Right cardiac atrium (tissue), 5 donors: ENCODE data around the gene CXCL16. TPM values are rescaled to one million over a fixed set of nuclear protein-coding genes. Genes with fewer than 3 reads are reported as not detected.
"Not testable (repeated sequence)": the region's sequence is repeated elsewhere in the genome, so short reads cannot be mapped to it uniquely, and the experiment has no call there.

ENCODE experiments used
- ATAC-seq, 2 donors: fragments of 200-7000 bp; cut with Tn5 transposase; one replicate each; pipeline versions ENCODE4 v1.8.0 to v1.9.1; 2020; ENCODE audit warnings: moderate library complexity in 2 of 2, mild to moderate bottlenecking in 1 of 2
- DNase-seq, 3 donors: peaks; one replicate each; pipeline ENCODE4 v3.0.0-alpha.2; 2020
- H3K27ac ChIP-seq: one replicate; pipeline ENCODE4 v1.5.1; 2013; ENCODE audit warnings: mild to moderate bottlenecking, low read length, control low read depth, moderate library complexity
- H3K27me3 ChIP-seq: one replicate; pipeline ENCODE4 v1.6.1; 2013; ENCODE audit not compliant: control insufficient read depth, insufficient read depth
- H3K4me1 ChIP-seq: one replicate; pipeline ENCODE4 v1.6.1; 2013; ENCODE audit warnings: low read length; ENCODE audit not compliant: control insufficient read depth, insufficient read depth
- H3K4me3 ChIP-seq: one replicate; pipeline ENCODE4 v1.5.1; 2013; ENCODE audit warnings: low read length, control low read depth
- H3K9me3 ChIP-seq: one replicate; pipeline ENCODE4 v1.6.1; 2013; ENCODE audit warnings: low read length; ENCODE audit not compliant: control insufficient read depth
- WGBS: extraction: QIAGEN DNeasy Blood & Tissue Kit; methylation state at CpG from one replicate; pipeline ENCODE4 v1.1.7; 2013; 5-methylcytosine and 5-hydroxymethylcytosine counted together
- intact Hi-C, 4 donors: fragments of 100-400 bp; cut with DNase I; formaldehyde crosslinking; loops; one replicate each; pipeline versions ENCODE4 v1.11.0 to v1.14.0; 2022 to 2023
- polyA plus RNA-seq: library from polyadenylated mRNA; stranded (reverse); fragments of 200-250 nt; gene quantifications from one replicate; pipeline ENCODE4 v1.2.3, GENCODE V29; 2013
- total RNA-seq, 4 donors: library from RNA; stranded (reverse); fragmentation: NEBNext Ultra II Directional; extraction: Animal tissue kit (Norgen Biotek cat#: 25700); gene quantifications; one replicate each; pipeline ENCODE4 v1.2.1, GENCODE V29; 2021
- donor health status: healthy with polysubstance abuse.
- donor health status: DM: no; HTN: yes; CAD: no.
- donor health status: DM: no; HTN: no; CAD: no.
- donor health status: DM: no; HTN: yes; CAD: no; lungs with severe emphysema.
- donor health status: DM: yes; HTN: yes; CAD: no.

CXCL16 gene
- total and polyA plus RNA-seq, 5 donors: 2.5 to 6.3 (median 5.1) TPM

DNA sequence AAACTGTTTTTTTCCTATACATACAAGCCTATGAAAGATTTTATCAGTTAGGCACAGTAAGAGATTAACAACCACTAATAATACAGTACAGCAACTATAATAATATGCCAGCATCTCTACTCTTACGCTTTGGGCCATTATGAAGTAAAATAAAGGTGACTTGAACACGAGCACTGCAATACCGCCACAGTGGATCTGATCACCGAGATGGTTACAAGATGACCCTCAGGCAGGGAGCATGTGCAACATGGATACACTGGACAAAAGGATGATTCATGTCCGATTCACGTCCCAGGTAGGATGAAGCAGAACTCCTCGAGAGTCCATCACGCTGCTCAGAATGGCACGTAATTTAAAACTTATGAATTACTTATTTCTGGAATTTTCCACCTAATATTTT lies 46.3 kb downstream of the CXCL16 start:
- DNase-seq (no peak), ATAC-seq (no peak)
- H3K27ac ChIP-seq: no peak overlapping the region
- no peaks in the 10 kb centered on the region for H3K9me3 ChIP-seq
- H3K27me3 ChIP-seq: no peaks in the 10 kb centered on the region
- H3K4me3 ChIP-seq: no peak overlapping the region
- intact Hi-C loops: no loop called here
- WGBS: 87% methylated on average over 9 of the region's 9 CpGs
- no peaks in the 10 kb centered on the region for H3K4me1 ChIP-seq

DNA sequence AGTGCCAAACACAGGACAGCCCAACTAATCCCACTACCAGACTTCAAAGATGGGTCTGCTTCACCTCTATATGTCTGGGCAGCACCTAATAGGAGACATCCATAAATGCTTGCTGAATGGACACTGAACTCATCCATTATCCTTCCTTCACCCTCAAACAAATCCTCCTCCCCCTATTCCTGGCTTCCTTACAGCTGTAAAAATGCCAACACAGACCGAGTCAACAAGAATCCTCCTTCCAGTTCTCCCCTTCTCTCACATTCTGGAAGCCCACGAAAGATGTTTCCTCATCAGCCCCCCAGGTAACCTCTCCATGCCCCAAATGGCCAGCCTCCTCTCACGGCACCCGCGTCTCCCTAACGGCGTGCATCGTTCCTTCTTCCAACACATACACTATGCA lies 48.0 kb downstream of the CXCL16 start:
- Histone ChIP-seq H3K27ac (no peak overlapping the region), H3K4me1 (no peaks in the 10 kb centered on the region), H3K9me3 (no peaks in the 10 kb centered on the region), H3K4me3 (no peak overlapping the region), H3K27me3 (no peaks in the 10 kb centered on the region)
- WGBS: 82% methylated on average over 8 of the region's 8 CpGs
- DNase-seq: no peak
- ATAC-seq: no peak
- intact Hi-C loops: no loop called here

DNA sequence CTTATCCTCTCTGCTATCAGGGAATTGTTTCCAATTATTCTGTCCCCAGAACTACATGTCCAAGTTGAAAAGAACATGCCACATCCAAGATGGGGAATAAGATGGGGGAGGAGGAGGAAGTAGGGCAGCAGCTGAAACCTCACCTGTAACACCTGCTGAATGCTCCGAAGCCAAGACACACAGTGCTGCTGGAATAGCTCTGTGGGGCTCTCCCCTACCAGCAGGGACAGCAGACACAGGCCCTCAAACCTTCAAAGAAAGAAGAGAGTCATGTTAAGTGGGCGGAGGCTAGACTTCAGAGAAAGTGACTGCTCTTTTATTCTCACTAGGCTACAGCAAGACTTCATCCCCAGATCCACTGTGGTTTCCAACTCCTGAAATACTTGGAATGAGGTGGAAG lies 49.0 kb downstream of the CXCL16 start:
- ATAC-seq (no peak), DNase-seq (no peak)
- 93% methylated on average over 2 of the region's 2 CpGs for WGBS
- intact Hi-C loops: no loop called here
- Histone ChIP-seq H3K4me3 (no peak overlapping the region), H3K4me1 (no peaks in the 10 kb centered on the region), H3K9me3 (no peaks in the 10 kb centered on the region), H3K27ac (no peak overlapping the region), H3K27me3 (no peaks in the 10 kb centered on the region)

DNA sequence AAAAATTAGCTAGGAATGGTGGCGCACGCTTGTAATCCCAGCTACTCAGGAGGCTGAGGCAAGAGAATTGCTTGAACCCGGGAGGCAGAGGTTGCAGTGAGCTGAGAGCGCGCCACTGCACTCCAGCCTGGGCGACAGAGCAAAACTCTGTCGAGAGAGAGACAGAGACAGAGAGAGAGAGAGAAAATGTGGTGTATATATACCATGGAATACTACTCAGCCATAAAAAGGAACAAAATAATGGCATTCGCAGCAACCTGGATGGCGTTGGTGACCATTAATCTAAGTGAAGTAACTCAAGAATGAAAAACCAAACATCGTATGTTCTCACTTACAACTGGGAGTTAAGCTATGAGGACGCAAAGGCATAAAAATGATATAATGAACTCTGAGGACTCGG lies 49.9 kb downstream of the CXCL16 start:
- H3K27ac ChIP-seq, H3K9me3 ChIP-seq, intact Hi-C loops, H3K27me3 ChIP-seq, DNase-seq, H3K4me3 ChIP-seq, ATAC-seq, H3K4me1 ChIP-seq: not testable (repeated sequence)
- WGBS: 90% methylated on average over 12 of the region's 12 CpGs

DNA sequence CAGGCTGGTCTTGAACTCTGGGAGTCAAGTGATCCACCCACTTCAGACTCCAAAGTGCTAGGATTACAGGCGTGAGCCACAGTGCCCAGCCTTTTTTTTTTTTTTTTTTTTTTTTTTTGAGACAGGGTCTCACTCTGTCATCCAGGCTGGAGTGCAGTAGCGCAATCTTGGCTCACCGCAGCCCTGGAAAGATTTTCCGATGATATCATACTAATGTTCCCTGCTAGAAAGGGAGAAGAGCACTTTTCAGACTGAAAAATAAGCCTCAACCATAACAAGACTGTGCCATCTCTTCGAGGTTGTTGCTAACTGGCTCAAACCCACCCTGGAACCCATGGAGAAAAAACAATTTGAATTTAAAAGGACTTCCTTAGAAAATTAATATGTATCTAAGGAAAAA lies 56.0 kb downstream of the CXCL16 start:
- peak; percentile 44 to 78 (median 70) for DNase-seq
- ATAC-seq: peak; percentile 81 to 86
- intact Hi-C loops, H3K9me3 ChIP-seq, H3K27me3 ChIP-seq, H3K4me3 ChIP-seq, H3K4me1 ChIP-seq: not testable (repeated sequence)
- WGBS: 58% methylated on average over 5 of the region's 5 CpGs
- peak overlapping the region; percentile 39 for H3K27ac ChIP-seq

Other genes starting within 250 kb of the CXCL16 start
- gene SPNS2, start 241.0 kb downstream of the CXCL16 start, total RNA-seq: 10 to 100 TPM in 2 of 4 donors, 1 to 10 TPM in 2; 9.6 to 12.7 (median 10.3) TPM
- gene SPNS2, start 241.0 kb downstream of the CXCL16 start, polyA plus RNA-seq: 16.2 TPM
- gene MYBBP1A, start 184.5 kb downstream of the CXCL16 start, total RNA-seq: 10 to 100 TPM; 18.4 to 28.5 (median 23.1) TPM
- 15.9 TPM for gene MYBBP1A, start 184.5 kb downstream of the CXCL16 start, polyA plus RNA-seq
- gene GGT6, start 179.4 kb downstream of the CXCL16 start, total RNA-seq: not detected
- gene GGT6, start 179.4 kb downstream of the CXCL16 start, polyA plus RNA-seq: not detected
- 10 to 100 TPM; 10.7 to 20.8 (median 14.2) TPM for gene SMTNL2, start 155.4 kb downstream of the CXCL16 start, total RNA-seq
- gene SMTNL2, start 155.4 kb downstream of the CXCL16 start, polyA plus RNA-seq: 5.8 TPM
- gene ALOX15, start 98.2 kb downstream of the CXCL16 start, total RNA-seq: 1 to 10 TPM in 2 of 4 donors, under 1 TPM in 1, not detected in 1; 0.91 to 2.0 (median 1.0) TPM
- gene ALOX15, start 98.2 kb downstream of the CXCL16 start, polyA plus RNA-seq: 0.05 TPM
- gene PELP1, start 35.8 kb downstream of the CXCL16 start, total RNA-seq: 10 to 100 TPM; 29.7 to 40.9 (median 36.7) TPM
- gene PELP1, start 35.8 kb downstream of the CXCL16 start, polyA plus RNA-seq: 21.1 TPM
- gene ARRB2, start 29.3 kb downstream of the CXCL16 start, total RNA-seq: 10 to 100 TPM; 21.6 to 35.1 (median 25.5) TPM
- gene ARRB2, start 29.3 kb downstream of the CXCL16 start, polyA plus RNA-seq: 17.0 TPM
- 10 to 100 TPM; 17.8 to 21.6 (median 21.0) TPM for gene MED11, start 8.5 kb downstream of the CXCL16 start, total RNA-seq
- 47.6 TPM for gene MED11, start 8.5 kb downstream of the CXCL16 start, polyA plus RNA-seq
- under 1 TPM; 0.20 to 0.53 (median 0.33) TPM for gene ZMYND15, start 95 bp downstream of the CXCL16 start, total RNA-seq
- 0.23 TPM for gene ZMYND15, start 95 bp downstream of the CXCL16 start, polyA plus RNA-seq
- gene TM4SF5, start 32.0 kb upstream of the CXCL16 start, total RNA-seq: not detected
- gene TM4SF5, start 32.0 kb upstream of the CXCL16 start, polyA plus RNA-seq: not detected
- 1 to 10 TPM in 3 of 4 donors, under 1 TPM in 1; 0.45 to 1.6 (median 1.4) TPM for gene VMO1, start 46.4 kb upstream of the CXCL16 start, total RNA-seq
- 0.70 TPM for gene VMO1, start 46.4 kb upstream of the CXCL16 start, polyA plus RNA-seq
- not detected for gene GLTPD2, start 49.0 kb upstream of the CXCL16 start, total RNA-seq
- gene GLTPD2, start 49.0 kb upstream of the CXCL16 start, polyA plus RNA-seq: not detected
- 100 to 1,000 TPM; 149 to 163 (median 151) TPM for gene PSMB6, start 56.2 kb upstream of the CXCL16 start, total RNA-seq
- gene PSMB6, start 56.2 kb upstream of the CXCL16 start, polyA plus RNA-seq: 234 TPM
- gene PLD2, start 67.2 kb upstream of the CXCL16 start, total RNA-seq: 10 to 100 TPM; 12.0 to 15.3 (median 13.4) TPM
- 10.0 TPM for gene PLD2, start 67.2 kb upstream of the CXCL16 start, polyA plus RNA-seq
- gene MINK1, start 93.4 kb upstream of the CXCL16 start, total RNA-seq: 10 to 100 TPM; 44.5 to 54.7 (median 49.3) TPM
- gene MINK1, start 93.4 kb upstream of the CXCL16 start, polyA plus RNA-seq: 31.1 TPM
- 1 to 10 TPM; 2.7 to 3.3 (median 2.8) TPM for gene C17orf107, start 159.6 kb upstream of the CXCL16 start, total RNA-seq
- gene C17orf107, start 159.6 kb upstream of the CXCL16 start, polyA plus RNA-seq: 3.6 TPM
- gene CHRNE, start 163.2 kb upstream of the CXCL16 start, total RNA-seq: 100 to 1,000 TPM in 1 of 4 donors, 10 to 100 TPM in 3; 57.6 to 106 (median 68.9) TPM
- gene CHRNE, start 163.2 kb upstream of the CXCL16 start, polyA plus RNA-seq: 63.6 TPM
- under 1 TPM in 1 of 4 donors, not detected in 3; 0.23 TPM for gene GP1BA, start 192.3 kb upstream of the CXCL16 start, total RNA-seq
- 0.16 TPM for gene GP1BA, start 192.3 kb upstream of the CXCL16 start, polyA plus RNA-seq
- gene SLC25A11, start 200.1 kb upstream of the CXCL16 start, total RNA-seq: 100 to 1,000 TPM; 162 to 230 (median 202) TPM
- 200 TPM for gene SLC25A11, start 200.1 kb upstream of the CXCL16 start, polyA plus RNA-seq
- 100 to 1,000 TPM in 1 of 4 donors, 10 to 100 TPM in 3; 76.6 to 108 (median 87.5) TPM for gene RNF167, start 200.3 kb upstream of the CXCL16 start, total RNA-seq
- 124 TPM for gene RNF167, start 200.3 kb upstream of the CXCL16 start, polyA plus RNA-seq
- gene PFN1, start 208.6 kb upstream of the CXCL16 start, total RNA-seq: 100 to 1,000 TPM; 148 to 229 (median 201) TPM
- gene PFN1, start 208.6 kb upstream of the CXCL16 start, polyA plus RNA-seq: 180 TPM
- gene ENO3, start 211.2 kb upstream of the CXCL16 start, total RNA-seq: 100 to 1,000 TPM; 198 to 695 (median 246) TPM
- gene ENO3, start 211.2 kb upstream of the CXCL16 start, polyA plus RNA-seq: 455 TPM
- gene SPAG7, start 227.9 kb upstream of the CXCL16 start, total RNA-seq: 100 to 1,000 TPM; 106 to 133 (median 117) TPM
- 164 TPM for gene SPAG7, start 227.9 kb upstream of the CXCL16 start, polyA plus RNA-seq
- gene CAMTA2, start 247.7 kb upstream of the CXCL16 start, total RNA-seq: 10 to 100 TPM; 35.3 to 44.4 (median 40.3) TPM
- gene CAMTA2, start 247.7 kb upstream of the CXCL16 start, polyA plus RNA-seq: 43.5 TPM